Fibroblast of villous mesenchyme (primary cell): Measurements from ENCODE around the gene EDARADD. TPM values are rescaled to one million over a fixed set of nuclear protein-coding genes. Genes with fewer than 3 reads are reported as not detected.
"Not testable (repeated sequence)": the region's sequence is repeated elsewhere in the genome, so short reads cannot be mapped to it uniquely, and the experiment has no call there.

Experiments
- DNase-seq: peaks from one replicate; pipeline ENCODE4 v3.0.0-alpha.2; 2010; ENCODE audit warnings: low read depth
- H3K4me3 ChIP-seq: 2 replicates; pipeline ENCODE4 v1.5.1; 2011; ENCODE audit warnings: low read depth, mild to moderate bottlenecking, low read length
- CTCF ChIP-seq: IDR thresholded peaks from 2 replicates; pipeline ENCODE4 v1.5.1; 2012; ENCODE audit warnings: low read depth, mild to moderate bottlenecking, low read length; ENCODE audit not compliant: insufficient read depth
- total RNA-seq: library from RNA; depleted of rRNA; stranded (reverse); fragments of >200 nt; gene quantifications from 2 replicates; pipeline ENCODE4 v1.2.3, GENCODE V29; 2012

EDARADD gene
- total RNA-seq, result 0.32 and 0.43 TPM in 2 replicates

GRCh38 chr1:236393681-236394481, at the start of gene EDARADD:
Gene EDARADD, plus strand, starts transcription at chr1:236394286. Its CDS starts 159 bp downstream, at chr1:236394445.
- TF ChIP-seq CTCF, result no peak
- peak; percentile 11 for DNase-seq
- H3K4me3 ChIP-seq, result peak within 1 kb of the TSS; percentile 65

GRCh38 chr1:236345728-236346127, 48.4 kb upstream of the EDARADD start:
- H3K4me3 ChIP-seq, result no peak overlapping the region
- peak; percentile 6 for DNase-seq
- peak; percentile 29 for TF ChIP-seq CTCF

- DNase-seq, result no peak
- H3K4me3 ChIP-seq, result no peak overlapping the region
- no peak for TF ChIP-seq CTCF
These were observed 46.0 kb upstream of the EDARADD start for GRCh38 chr1:236348071-236348470.

- TF ChIP-seq CTCF, result no peak
- no peak for DNase-seq
- no peak overlapping the region for H3K4me3 ChIP-seq
These were observed 43.8 kb upstream of the EDARADD start for GRCh38 chr1:236350308-236350707.

GRCh38 chr1:236351875-236352573, 42.1 kb upstream of the EDARADD start:
- no peak overlapping the region for H3K4me3 ChIP-seq
- TF ChIP-seq CTCF, result no peak
- DNase-seq, result no peak

- not testable (repeated sequence) for H3K4me3 ChIP-seq, DNase-seq
These were observed 41.3 kb upstream of the EDARADD start for GRCh38 chr1:236352747-236353146.

- no peak for DNase-seq
- TF ChIP-seq CTCF, result no peak
- no peak overlapping the region for H3K4me3 ChIP-seq
These were observed 40.3 kb upstream of the EDARADD start for GRCh38 chr1:236353813-236354212.
